H9 (cell line): ENCODE measurements around the gene GGA1. TPM values are rescaled to one million over a fixed set of nuclear protein-coding genes. Genes with fewer than 3 reads are reported as not detected.

Source experiments
- DNase-seq: peaks from one replicate; pipeline ENCODE4 v3.0.0-alpha.2; 2017
- H2AFZ ChIP-seq: one replicate; pipeline ENCODE4 v1.6.1; 2013; ENCODE audit warnings: mild to moderate bottlenecking, low read length, control low read depth, moderate library complexity
- H2AK5ac ChIP-seq: 2 replicates; pipeline ENCODE4 v1.6.1; 2013; ENCODE audit warnings: low read length, control low read depth, mixed read lengths; ENCODE audit not compliant: insufficient read length
- H2BK120ac ChIP-seq: one replicate; pipeline ENCODE4 v1.6.1; 2013; ENCODE audit warnings: low read depth, mild to moderate bottlenecking, low read length, control low read depth, inconsistent platforms; ENCODE audit not compliant: poor library complexity, severe bottlenecking
- H2BK12ac ChIP-seq: 2 replicates; pipeline ENCODE4 v1.6.1; 2013; ENCODE audit warnings: low read length, control low read depth, mixed read lengths, low read depth; ENCODE audit not compliant: insufficient read length
- H2BK15ac ChIP-seq: 2 replicates; pipeline ENCODE4 v1.6.1; 2013; ENCODE audit warnings: low read depth, low read length, control low read depth
- H2BK20ac ChIP-seq: one replicate; pipeline ENCODE4 v1.6.1; 2013; ENCODE audit warnings: low read depth, mild to moderate bottlenecking, low read length, control low read depth, inconsistent platforms; ENCODE audit not compliant: poor library complexity, severe bottlenecking
- H2BK5ac ChIP-seq: 2 replicates; pipeline ENCODE4 v1.6.1; 2013; ENCODE audit warnings: low read length, control low read depth, mixed read lengths; ENCODE audit not compliant: insufficient read length
- H3K14ac ChIP-seq: 2 replicates; pipeline ENCODE4 v1.6.1; 2013; ENCODE audit warnings: low read length, control low read depth; ENCODE audit not compliant: insufficient read depth
- H3K18ac ChIP-seq: 2 replicates; pipeline ENCODE4 v1.6.1; 2013; ENCODE audit warnings: low read depth, mild to moderate bottlenecking, mixed read lengths, low read length, control low read depth; ENCODE audit not compliant: insufficient read length
- H3K23ac ChIP-seq: 2 replicates; pipeline ENCODE4 v1.6.1; 2013; ENCODE audit warnings: low read length, control low read depth, mixed read lengths, low read depth; ENCODE audit not compliant: insufficient read length
- H3K23me2 ChIP-seq: 2 replicates; pipeline ENCODE4 v1.6.1; 2013; ENCODE audit warnings: low read depth, mild to moderate bottlenecking, mixed read lengths, low read length, control low read depth; ENCODE audit not compliant: insufficient read length, poor library complexity, severe bottlenecking
- H3K27ac ChIP-seq: 2 replicates; pipeline ENCODE4 v1.5.1; 2013; ENCODE audit warnings: low read length, control low read depth, mixed read lengths, low read depth; ENCODE audit not compliant: insufficient read length
- H3K27me3 ChIP-seq: 2 replicates; pipeline ENCODE4 v1.6.1; 2013; ENCODE audit warnings: low read length, control low read depth, inconsistent platforms; ENCODE audit not compliant: insufficient read depth
- H3K4ac ChIP-seq: 2 replicates; pipeline ENCODE4 v1.6.1; 2013; ENCODE audit warnings: low read depth, mild to moderate bottlenecking, control low read depth, inconsistent platforms, low read length, moderate library complexity
- H3K4me1 ChIP-seq: 2 replicates; pipeline ENCODE4 v1.6.1; 2013; ENCODE audit warnings: low read length, control low read depth, inconsistent platforms; ENCODE audit not compliant: insufficient read depth
- H3K4me2 ChIP-seq: 2 replicates; pipeline ENCODE4 v1.6.1; 2013; ENCODE audit warnings: low read length, control low read depth, mixed read lengths; ENCODE audit not compliant: insufficient read length, insufficient read depth
- H3K56ac ChIP-seq: 2 replicates; pipeline ENCODE4 v1.6.1; 2013; ENCODE audit warnings: low read depth, mild to moderate bottlenecking, mixed read lengths, low read length, control low read depth; ENCODE audit not compliant: insufficient read length
- H3K79me1 ChIP-seq: 2 replicates; pipeline ENCODE4 v1.6.1; 2013; ENCODE audit warnings: low read depth, mild to moderate bottlenecking, moderate library complexity, low read length, control low read depth, inconsistent platforms; ENCODE audit not compliant: insufficient read depth, poor library complexity, severe bottlenecking
- H3K79me2 ChIP-seq: 2 replicates; pipeline ENCODE4 v1.6.1; 2013; ENCODE audit warnings: low read length, control low read depth, inconsistent platforms; ENCODE audit not compliant: insufficient read depth
- H3K9ac ChIP-seq: 2 replicates; pipeline ENCODE4 v1.6.1; 2013; ENCODE audit warnings: low read length, control low read depth, mixed read lengths; ENCODE audit not compliant: insufficient read length; ENCODE audit errors: extremely low read depth
- H3K9me3 ChIP-seq: one replicate; pipeline ENCODE4 v1.6.1; 2013; ENCODE audit warnings: low read depth, low read length, inconsistent platforms; ENCODE audit not compliant: control insufficient read depth
- H3T11ph ChIP-seq: one replicate; pipeline ENCODE4 v1.6.1; 2013; ENCODE audit warnings: mild to moderate bottlenecking, low read length, control low read depth, inconsistent platforms
- H4K20me1 ChIP-seq: one replicate; pipeline ENCODE4 v1.6.1; 2013; ENCODE audit not compliant: control insufficient read depth, insufficient read length, insufficient read depth
- H4K5ac ChIP-seq: 2 replicates; pipeline ENCODE4 v1.6.1; 2013; ENCODE audit warnings: low read depth, mild to moderate bottlenecking, mixed read lengths, low read length, control low read depth; ENCODE audit not compliant: insufficient read length
- H4K8ac ChIP-seq: replicated peaks from 2 replicates; pipeline ENCODE4 v1.6.1; 2013; ENCODE audit warnings: low read length, control low read depth, mixed read lengths, low read depth; ENCODE audit not compliant: insufficient read length
- H4K91ac ChIP-seq: 2 replicates; pipeline ENCODE4 v1.6.1; 2013; ENCODE audit warnings: low read depth, mild to moderate bottlenecking, moderate library complexity, mixed read lengths, low read length, control low read depth; ENCODE audit not compliant: insufficient read length
- H3K27ac Mint-ChIP-seq, 3 experiments: 2 replicates in 2 of 3; 3 replicates in 1 of 3; pipeline ENCODE4 v1.8.0; 2020 to 2021; ENCODE audit warnings: mixed read lengths in 3 of 3, mild to moderate bottlenecking in 1 of 3, moderate library complexity in 1 of 3
- H3K27me3 Mint-ChIP-seq: 2 replicates; pipeline ENCODE4 v1.8.0; 2021; ENCODE audit warnings: low read depth, mild to moderate bottlenecking, moderate library complexity, mixed read lengths
- H3K36me3 Mint-ChIP-seq, 3 experiments: 2 replicates in 2 of 3; 3 replicates in 1 of 3; pipeline ENCODE4 v1.8.0; 2020 to 2021; ENCODE audit warnings: low read depth in 3 of 3, mixed read lengths in 3 of 3; ENCODE audit not compliant: insufficient read depth in 1 of 3
- H3K4me1 Mint-ChIP-seq, 2 experiments: 2 replicates each; pipeline ENCODE4 v1.8.0; 2020; ENCODE audit warnings: mixed read lengths in 2 of 2
- H3K4me3 Mint-ChIP-seq, 2 experiments: 2 replicates in 1 of 2; 3 replicates in 1 of 2; pipeline ENCODE4 v1.8.0; 2020 to 2021; ENCODE audit warnings: mild to moderate bottlenecking in 2 of 2, mixed read lengths in 2 of 2, moderate library complexity in 1 of 2
- H3K9me3 Mint-ChIP-seq, 2 experiments: 2 replicates in 1 of 2; 3 replicates in 1 of 2; pipeline ENCODE4 v1.8.0; 2020; ENCODE audit warnings: mild to moderate bottlenecking in 2 of 2, mixed read lengths in 2 of 2, moderate library complexity in 1 of 2
- CTCF ChIP-seq: fragments of 200-600 bp; sonication (generic); conservative IDR thresholded peaks from 3 replicates; pipeline ENCODE4 v1.8.0; 2021; ENCODE audit warnings: antibody characterized with exemption, mild to moderate bottlenecking
- WGBS: extraction: QIAGEN DNeasy Blood & Tissue Kit; methylation state at CpG from one replicate; pipeline ENCODE4 v1.1.7; 2013; ENCODE audit warnings: missing lambda C conversion rate, low lambda C conversion rate, mixed read lengths; ENCODE audit not compliant: insufficient read length; ENCODE audit errors: extremely low coverage; 5-methylcytosine and 5-hydroxymethylcytosine counted together
- total RNA-seq: library from RNA; stranded (reverse); gene quantifications from 2 replicates; pipeline ENCODE4 v1.2.1, GENCODE V29; 2021

Gene GGA1
- total RNA-seq, 1 experiment from 2014 or later, result 61.7 TPM

DNA sequence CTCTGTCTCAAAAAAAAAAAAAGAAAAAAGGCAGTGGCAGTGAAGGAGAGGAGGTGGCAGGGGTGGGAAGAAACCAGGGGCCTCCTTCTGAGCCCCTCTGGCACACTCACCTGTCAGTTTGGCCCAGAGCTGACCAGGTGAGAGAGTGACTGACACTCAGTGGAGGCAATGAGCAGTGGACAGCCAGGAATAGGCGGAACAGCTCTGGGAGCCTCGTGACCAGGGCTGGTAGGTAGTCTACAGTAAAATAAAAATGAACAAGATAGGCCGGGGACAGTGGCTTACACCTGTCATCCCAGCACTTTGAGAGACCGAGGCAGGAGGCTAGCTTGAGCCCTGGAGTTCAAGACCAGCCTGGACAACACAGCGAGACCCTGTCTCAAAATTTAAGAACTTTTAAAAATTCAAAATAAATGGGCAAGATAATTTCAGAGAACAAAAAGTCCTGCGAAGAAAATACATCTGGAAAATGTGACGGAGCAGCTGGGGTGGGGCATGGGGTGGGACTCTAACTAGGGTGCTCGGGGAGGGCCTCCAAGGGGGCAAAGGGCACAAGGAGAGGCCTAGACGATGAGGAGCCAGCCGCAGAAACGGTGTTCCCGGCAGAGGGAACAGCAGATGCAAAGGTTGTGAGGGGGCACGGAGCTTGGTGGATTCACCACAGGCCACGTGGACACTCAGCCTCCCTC lies 46.1 kb downstream of the GGA1 start:
- no peak overlapping the region for H3K23ac ChIP-seq

More for the DNA sequence above, 46.1 kb downstream of the GGA1 start:
- Histone ChIP-seq H3K23me2 (peaks cover 7% of the 10 kb centered on the region), H3K4me1 (peaks cover 2% of the 10 kb centered on the region; the same call in 1 of the 2 replicates), H3K79me2 (peaks cover 7% of the 10 kb centered on the region; the same call in 1 of the 2 replicates), H2BK120ac (no peak overlapping the region), H3T11ph (no peak overlapping the region), H3K18ac (no peak overlapping the region), H2BK5ac (no peak overlapping the region), H2BK12ac (no peak overlapping the region), H3K27ac (no peak overlapping the region), H3K14ac (no peak overlapping the region), H2AK5ac (no peak overlapping the region), H3K4me2 (no peak overlapping the region), H2BK20ac (no peak overlapping the region), H3K9me3 (no peaks in the 10 kb centered on the region), H2BK15ac (no peak overlapping the region), H3K9ac (no peak overlapping the region), H4K20me1 (no peaks in the 10 kb centered on the region), H4K5ac (no peak overlapping the region), H2AFZ (no peak overlapping the region), H3K27me3 (no peaks in the 10 kb centered on the region), H3K4ac (no peak overlapping the region), H3K79me1 (no peaks in the 10 kb centered on the region), H4K91ac (no peak overlapping the region), H3K56ac (no peak overlapping the region), H4K8ac (no peak overlapping the region)
- Mint-ChIP-seq H3K27me3 (no peaks in the 10 kb centered on the region), H3K36me3 (peaks cover 10 to 43% (median 38%) of the 10 kb centered on the region in 3 experiments; a peak in 6 of 7 replicates), H3K27ac (no peak overlapping the region), H3K4me3 (no peak overlapping the region), H3K4me1 (peaks cover 9 to 12% of the 10 kb centered on the region in 2 experiments), H3K9me3 (no peaks in the 10 kb centered on the region; a peak in 1 of 5 replicates)
- WGBS, result no CpG with 5 or more reads among the region's 14 CpGs
- no peak for DNase-seq
- no peak for TF ChIP-seq CTCF
